H1 (cell line): ENCODE data around the gene YPEL2. TPM values are rescaled to one million over a fixed set of nuclear protein-coding genes. Genes with fewer than 3 reads are reported as not detected.

Experiments
- CTCF ChIA-PET: fragments of 300-600 bp; sonication (Branson Sonifier 250); formaldehyde crosslinking; loops from one replicate; lab custom pipeline; 2021; ENCODE audit not compliant: partially characterized antibody; lab: Charles Lee
- POLR2A ChIA-PET: fragments of 300-600 bp; sonication (Branson Sonifier 250); formaldehyde crosslinking; loops from one replicate; lab custom pipeline; 2021; ENCODE audit warnings: inconsistent platforms; ENCODE audit not compliant: partially characterized antibody; lab: Charles Lee
- DNase-seq, 2 experiments: peaks; one replicate each; pipeline versions ENCODE4 v3.0.0 to v3.0.0-alpha.2; 2010 to 2022; ENCODE audit warnings: low spot score in 2 of 2, low read depth in 1 of 2, mixed read lengths in 1 of 2
- FAIRE-seq: peaks from 2 replicates; lab custom pipeline; 2011; peaks lifted over from hg19 to GRCh38; lab: Jason Lieb, UNC
- H2AFZ ChIP-seq: 2 replicates; pipeline ENCODE4 v1.8.1; 2012; ENCODE audit warnings: low read length, inconsistent platforms
- H2AK5ac ChIP-seq: 2 replicates; pipeline ENCODE4 v1.6.1; 2013; ENCODE audit warnings: low read depth, low read length
- H2BK120ac ChIP-seq: replicated peaks from 2 replicates; pipeline ENCODE3; 2013; ENCODE audit warnings: low read depth, low read length, inconsistent platforms
- H2BK12ac ChIP-seq: 2 replicates; pipeline ENCODE4 v1.6.1; 2013; ENCODE audit warnings: low read depth, low read length
- H2BK15ac ChIP-seq: 2 replicates; pipeline ENCODE4 v1.6.1; 2013; ENCODE audit warnings: low read length
- H2BK20ac ChIP-seq: 2 replicates; pipeline ENCODE4 v1.6.1; 2013; ENCODE audit warnings: low read length
- H2BK5ac ChIP-seq: 2 replicates; pipeline ENCODE4 v1.6.1; 2013; ENCODE audit warnings: low read depth, low read length
- H3K14ac ChIP-seq: 2 replicates; pipeline ENCODE4 v1.6.1; 2013; ENCODE audit warnings: inconsistent platforms; ENCODE audit not compliant: insufficient read length
- H3K18ac ChIP-seq: 2 replicates; pipeline ENCODE4 v1.6.1; 2013; ENCODE audit warnings: low read length; ENCODE audit errors: extremely low read depth
- H3K23ac ChIP-seq: 2 replicates; pipeline ENCODE4 v1.6.1; 2013; ENCODE audit warnings: inconsistent platforms; ENCODE audit not compliant: insufficient read length
- H3K23me2 ChIP-seq: 2 replicates; pipeline ENCODE4 v1.6.1; 2013; ENCODE audit warnings: low read depth, low read length
- H3K27ac ChIP-seq: 2 replicates; pipeline ENCODE4 v1.6.1; 2011; ENCODE audit warnings: low read depth, low read length, inconsistent platforms
- H3K27me3 ChIP-seq, 4 experiments: replicated peaks in 1 of 4; 1 replicate in 1 of 4; 2 replicates in 3 of 4; pipeline versions ENCODE4 v1.6.1 to v1.8.1; 2011 to 2013; ENCODE audit warnings: low read length in 3 of 4, mild to moderate bottlenecking in 3 of 4, inconsistent platforms in 2 of 4, mixed read lengths in 2 of 4, moderate library complexity in 1 of 4; ENCODE audit not compliant: control insufficient read depth in 3 of 4, insufficient read depth in 3 of 4; ENCODE audit errors: extremely low read depth in 1 of 4
- H3K36me3 ChIP-seq, 4 experiments: 2 replicates each; pipeline versions ENCODE4 v1.6.1 to v1.8.1; 2011 to 2013; ENCODE audit warnings: mild to moderate bottlenecking in 4 of 4, low read length in 3 of 4, moderate library complexity in 2 of 4, control low read depth in 1 of 4, inconsistent platforms in 1 of 4; ENCODE audit not compliant: insufficient read depth in 4 of 4, control insufficient read depth in 2 of 4
- H3K4ac ChIP-seq: replicated peaks from 2 replicates; pipeline ENCODE3; 2013; ENCODE audit warnings: low read length, low read depth, mixed read lengths, inconsistent platforms; ENCODE audit not compliant: insufficient read length
- H3K4me1 ChIP-seq, 4 experiments: replicated peaks in 1 of 4; 1 replicate in 1 of 4; 2 replicates in 3 of 4; pipeline versions ENCODE4 v1.6.1 to v1.8.1; 2011 to 2013; ENCODE audit warnings: low read length in 3 of 4, inconsistent platforms in 2 of 4, mixed read lengths in 1 of 4; ENCODE audit not compliant: insufficient read depth in 4 of 4, control insufficient read depth in 3 of 4
- H3K4me2 ChIP-seq, 2 experiments: 2 replicates each; pipeline versions ENCODE4 v1.6.1 to v1.8.1; 2011 to 2013; ENCODE audit warnings: low read depth in 2 of 2, low read length in 2 of 2, control low read depth in 1 of 2, inconsistent platforms in 1 of 2, mild to moderate bottlenecking in 1 of 2; ENCODE audit not compliant: insufficient read depth in 1 of 2
- H3K4me3 ChIP-seq, 4 experiments: fragments of 200-600, 300-600 bp in 1 of 4; sonication (generic), shearing (Covaris generic), sonication (Bioruptor Twin) in 1 of 4; 2 replicates each; pipeline versions ENCODE4 v1.5.1 to v1.8.1; 2011 to 2016; ENCODE audit warnings: low read length in 4 of 4, low read depth in 3 of 4, control low read depth in 2 of 4, inconsistent platforms in 2 of 4, mild to moderate bottlenecking in 2 of 4, mixed read lengths in 1 of 4, moderate library complexity in 1 of 4; ENCODE audit not compliant: insufficient read depth in 2 of 4; ENCODE audit errors: extremely low read depth in 1 of 4
- H3K56ac ChIP-seq: replicated peaks from 2 replicates; pipeline ENCODE3; 2013; ENCODE audit warnings: low read depth, mild to moderate bottlenecking, mixed read lengths, low read length, inconsistent platforms; ENCODE audit not compliant: insufficient read length
- H3K79me1 ChIP-seq: 2 replicates; pipeline ENCODE4 v1.6.1; 2013; ENCODE audit warnings: low read depth, low read length, control low read depth
- H3K79me2 ChIP-seq, 2 experiments: 2 replicates each; pipeline versions ENCODE4 v1.6.1 to v1.8.1; 2012 to 2013; ENCODE audit warnings: low read length in 2 of 2, mild to moderate bottlenecking in 2 of 2, inconsistent platforms in 1 of 2; ENCODE audit not compliant: insufficient read depth in 2 of 2, control insufficient read depth in 1 of 2
- H3K9ac ChIP-seq, 4 experiments: replicated peaks in 1 of 4; 1 replicate in 1 of 4; 2 replicates in 3 of 4; pipeline versions ENCODE4 v1.6.1 to v1.8.1; 2011 to 2013; ENCODE audit warnings: low read depth in 3 of 4, low read length in 3 of 4, control low read depth in 2 of 4, mild to moderate bottlenecking in 2 of 4, moderate library complexity in 2 of 4, inconsistent platforms in 1 of 4; ENCODE audit errors: extremely low read depth in 1 of 4
- H3K9me3 ChIP-seq, 2 experiments: 2 replicates each; pipeline versions ENCODE4 v1.6.1 to v1.8.1; 2012 to 2013; ENCODE audit warnings: mild to moderate bottlenecking in 2 of 2, moderate library complexity in 2 of 2, control low read depth in 1 of 2, inconsistent platforms in 1 of 2, low read depth in 1 of 2, low read length in 1 of 2, mixed read lengths in 1 of 2; ENCODE audit not compliant: insufficient read depth in 2 of 2
- H4K20me1 ChIP-seq, 2 experiments: replicated peaks in 1 of 2; 2 replicates each; pipeline versions ENCODE3 to v1.8.1; 2011 to 2013; ENCODE audit warnings: inconsistent platforms in 2 of 2, low read length in 2 of 2, mild to moderate bottlenecking in 1 of 2; ENCODE audit not compliant: insufficient read depth in 2 of 2, control insufficient read depth in 1 of 2
- H4K5ac ChIP-seq: 2 replicates; pipeline ENCODE4 v1.6.1; 2013; ENCODE audit warnings: low read length, low read depth, mixed read lengths, inconsistent platforms; ENCODE audit not compliant: insufficient read length
- H4K8ac ChIP-seq: 2 replicates; pipeline ENCODE4 v1.8.0; 2013; ENCODE audit warnings: mild to moderate bottlenecking, moderate library complexity, low read length, inconsistent platforms; ENCODE audit not compliant: insufficient read depth; ENCODE audit errors: extremely low read depth
- H4K91ac ChIP-seq: replicated peaks from 2 replicates; pipeline ENCODE3; 2013; ENCODE audit warnings: low read length, mixed read lengths, inconsistent platforms; ENCODE audit not compliant: insufficient read length
- CTBP2 ChIP-seq: IDR thresholded peaks from 2 replicates; pipeline ENCODE4 v1.7.0; 2011; ENCODE audit warnings: borderline replicate concordance, mild to moderate bottlenecking, moderate library complexity, mixed read lengths, low read length; ENCODE audit not compliant: insufficient read depth, insufficient read length
- EGR1 ChIP-seq: IDR thresholded peaks from 2 replicates; pipeline ENCODE4 v1.6.1; 2011; ENCODE audit warnings: low read depth, low read length, borderline replicate concordance
- RBBP5 ChIP-seq: IDR thresholded peaks from 2 replicates; pipeline ENCODE4 v1.7.1; 2012; ENCODE audit warnings: low read depth, mild to moderate bottlenecking, inconsistent platforms, low read length, moderate library complexity, borderline replicate concordance
- WGBS, 2 experiments: shearing (Covaris generic) in 1 of 2; methylation state at CpG; one replicate each; pipeline versions ENCODE4 v1.1.6 to v1.1.7; 2013 to 2015; ENCODE audit warnings: low lambda C conversion rate in 2 of 2, mixed read lengths in 2 of 2, inconsistent platforms in 1 of 2, low coverage in 1 of 2, missing lambda C conversion rate in 1 of 2; ENCODE audit not compliant: insufficient replicate concordance in 2 of 2, insufficient coverage in 1 of 2, insufficient read length in 1 of 2; ENCODE audit errors: extremely low coverage in 1 of 2, missing lambda C conversion rate in 1 of 2; 5-methylcytosine and 5-hydroxymethylcytosine counted together
- polyA plus RNA-seq, 7 experiments: library from polyadenylated mRNA; depleted of rRNA in 3 of 7; stranded (reverse) in 5 of 7; unstranded in 2 of 7; fragments of >200 nt in 5 of 7; fragments of 200-250 nt in 2 of 7; gene quantifications; 1 replicate in 5 of 7; 2 replicates in 1 of 7; 4 replicates in 1 of 7; pipeline versions ENCODE4 v1.2.1 to v1.2.3, GENCODE V29; 2011 to 2013; ENCODE audit warnings: missing spikeins in 2 of 7, mixed read lengths in 2 of 7
- total RNA-seq: library from RNA; stranded (reverse); fragmentation: NEBNext Ultra II Directional; extraction: Animal tissue kit (Norgen Biotek cat#: 25700); gene quantifications from 2 replicates; pipeline ENCODE4 v1.2.1, GENCODE V29; 2021

The YPEL2 gene
- total and polyA plus RNA-seq, 2 of the 8 experiments (the other 6 are each of a cell fraction or from before 2014, with no cell fraction given) = 1.6 to 3.5 TPM

DNA sequence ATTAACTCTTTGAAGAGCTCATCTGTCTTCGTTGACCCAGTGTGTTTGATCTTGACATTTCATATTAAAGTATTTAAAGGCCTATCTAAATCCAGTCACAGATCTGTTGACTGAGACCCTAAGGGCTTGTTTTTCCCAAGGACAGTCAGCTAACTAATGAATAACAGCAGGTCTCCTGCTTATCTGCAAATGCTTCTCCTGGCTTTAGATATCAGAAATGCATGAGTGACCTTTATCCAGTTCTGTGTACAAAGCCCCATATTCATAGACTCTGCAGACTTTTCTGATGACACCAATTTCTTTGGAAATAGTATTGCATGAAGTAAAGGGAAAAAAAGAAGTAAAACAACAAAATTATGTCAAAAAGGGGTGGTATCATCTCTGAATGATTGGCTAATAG, 70.3 kb downstream of the YPEL2 start:
- Histone ChIP-seq H2BK20ac (no peak overlapping the region), H2BK5ac (no peak overlapping the region), H3K4me1 (no peaks in the 10 kb centered on the region), H3K79me1 (no peaks in the 10 kb centered on the region), H3K4ac (no peak overlapping the region), H3K56ac (no peak overlapping the region), H4K91ac (no peak overlapping the region), H3K9ac (no peak overlapping the region), H2BK120ac (no peak overlapping the region), H2AFZ (no peak overlapping the region), H3K36me3 (no peaks in the 10 kb centered on the region; a peak in 1 of 8 replicates), H3K79me2 (no peaks in the 10 kb centered on the region), H3K23ac (no peak overlapping the region), H4K5ac (no peak overlapping the region), H3K27ac (no peak overlapping the region), H4K20me1 (no peaks in the 10 kb centered on the region), H3K23me2 (no peaks in the 10 kb centered on the region), H2BK15ac (no peak overlapping the region), H4K8ac (no peak overlapping the region), H3K9me3 (no peaks in the 10 kb centered on the region), H3K14ac (no peak overlapping the region), H3K4me2 (no peak overlapping the region), H2BK12ac (no peak overlapping the region)
- 69% methylated on average over 1 of the region's 1 CpG; no CpG with 5 or more reads in 1 of the 2 experiments for WGBS, 2 experiments
- FAIRE-seq (no peak), DNase-seq (no peak)
- POLR2A ChIA-PET = no interaction called here
- TF ChIP-seq EGR1 = no peak
- TF ChIP-seq CTBP2 = no peak
- no peak for TF ChIP-seq RBBP5
- TF ChIP-seq, all 59 proteins: peak for 0
- no peak overlapping the region for H3K4me3 ChIP-seq
- no peaks in the 10 kb centered on the region for H3K27me3 ChIP-seq
- CTCF ChIA-PET = interaction anchor here (1.0 to 2.8 kb wide), 3 partner anchors 14 to 91 kb away, joined by 3 to 10 read pairs (median 3); no protein-coding TSS in a partner anchor
- no peak overlapping the region for H2AK5ac ChIP-seq
- H3K18ac ChIP-seq = no peak overlapping the region
